Calu3 (cell line): Measurements from ENCODE around the gene SCRN3. TPM values are rescaled to one million over a fixed set of nuclear protein-coding genes. Genes with fewer than 3 reads are reported as not detected.

ENCODE experiments used
- BruUV-seq: library from RNA; stranded (reverse); fragments of 400-500 nt; replicated peaks from 2 replicates; lab custom pipeline; 2021; lab: Mats Ljungman, UMichigan
- CTCF ChIA-PET: fragments of 300-600 bp; sonication (Branson Sonifier 250); formaldehyde crosslinking; loops from one replicate; lab custom pipeline; 2022; ENCODE audit warnings: antibody characterized with exemption; lab: Charles Lee
- DNase-seq: peaks from one replicate; pipeline ENCODE4 v3.0.0; 2022
- H3K27ac Mint-ChIP-seq: one replicate; pipeline ENCODE4 v1.8.0; 2022; ENCODE audit warnings: mixed read lengths; ENCODE audit not compliant: unreplicated experiment
- H3K27me3 Mint-ChIP-seq: one replicate; pipeline ENCODE4 v1.8.0; 2022; ENCODE audit warnings: mixed read lengths; ENCODE audit not compliant: unreplicated experiment
- H3K36me3 Mint-ChIP-seq: one replicate; pipeline ENCODE4 v1.8.0; 2022; ENCODE audit warnings: mild to moderate bottlenecking, moderate library complexity, mixed read lengths; ENCODE audit not compliant: insufficient read depth, unreplicated experiment
- H3K4me1 Mint-ChIP-seq: one replicate; pipeline ENCODE4 v1.8.0; 2022; ENCODE audit warnings: mild to moderate bottlenecking, low read depth, mixed read lengths; ENCODE audit not compliant: unreplicated experiment
- H3K4me3 Mint-ChIP-seq: one replicate; pipeline ENCODE4 v1.8.0; 2022; ENCODE audit warnings: mild to moderate bottlenecking, low read depth, moderate library complexity, mixed read lengths; ENCODE audit not compliant: unreplicated experiment
- H3K9me3 Mint-ChIP-seq: one replicate; pipeline ENCODE4 v1.8.0; 2022; ENCODE audit warnings: low read depth, mixed read lengths; ENCODE audit not compliant: unreplicated experiment
- CTCF ChIP-seq: fragments of 200-600 bp; IDR thresholded peaks from one replicate; pipeline ENCODE4 v1.8.0; 2022; ENCODE audit warnings: antibody characterized with exemption; ENCODE audit not compliant: unreplicated experiment
- intact Hi-C: fragments of 100-400 bp; cut with micrococcal nuclease; formaldehyde crosslinking; loops from one replicate; pipeline ENCODE4 v1.10.0; 2022; ENCODE audit not compliant: unreplicated experiment
- total RNA-seq: library from RNA; stranded (reverse); gene quantifications from 2 replicates; pipeline ENCODE4 v1.2.3, GENCODE V29; 2022

Gene SCRN3
- total RNA-seq, 1 experiment from 2014 or later = 31.5 TPM

DNA sequence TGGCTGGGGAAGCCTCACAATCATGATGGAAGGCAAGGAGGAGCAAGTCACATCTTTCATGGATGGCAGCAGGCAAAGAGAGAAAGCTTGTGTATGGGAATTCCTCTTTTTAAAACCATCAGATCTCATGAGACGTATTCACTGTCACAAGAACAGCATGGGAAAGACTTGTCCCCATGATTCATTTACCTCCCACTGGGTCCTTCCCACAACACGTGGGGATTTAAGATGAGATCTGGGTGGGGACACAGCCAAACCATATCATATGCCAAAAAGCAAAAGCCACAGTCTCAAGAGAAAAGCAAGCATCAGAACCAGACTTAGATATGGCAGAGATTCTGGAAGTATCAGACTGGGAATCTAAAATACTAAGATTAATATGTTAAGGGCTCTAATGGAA is 30.0 kb upstream of the SCRN3 start:
- Mint-ChIP-seq H3K4me1 (no peaks in the 10 kb centered on the region), H3K27ac (no peak overlapping the region), H3K4me3 (no peak overlapping the region), H3K36me3 (no peaks in the 10 kb centered on the region), H3K9me3 (peaks cover 7% of the 10 kb centered on the region), H3K27me3 (no peaks in the 10 kb centered on the region)
- CTCF ChIA-PET = no interaction called here
- BruUV-seq = no TSS peak
- intact Hi-C loops = no loop called here
- TF ChIP-seq CTCF = no peak
- DNase-seq = no peak

DNA sequence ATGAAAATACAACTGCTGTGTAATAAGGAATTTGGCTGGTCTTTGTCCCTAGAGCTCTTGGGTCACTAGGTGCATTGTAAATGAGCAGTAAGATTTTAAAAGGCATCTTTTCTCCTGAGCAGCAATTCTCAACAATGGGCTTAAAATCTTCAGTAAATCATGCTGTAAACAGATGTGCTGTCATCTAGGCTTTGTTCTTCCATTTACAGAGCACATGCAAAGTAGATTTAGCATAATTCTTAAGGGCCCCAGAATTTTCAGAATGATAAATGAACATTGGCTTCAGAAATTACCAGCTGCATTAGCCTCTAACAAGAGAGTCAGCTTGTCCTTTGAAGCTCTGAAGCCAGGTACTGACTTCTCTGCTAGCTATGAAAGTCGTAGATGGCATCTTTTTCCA is 26.8 kb upstream of the SCRN3 start:
- DNase-seq = no peak
- no TSS peak for BruUV-seq
- H3K27me3 Mint-ChIP-seq = no peaks in the 10 kb centered on the region
- H3K4me1 Mint-ChIP-seq = no peaks in the 10 kb centered on the region
- peaks cover 7% of the 10 kb centered on the region for H3K9me3 Mint-ChIP-seq
- intact Hi-C loops = no loop called here
- CTCF ChIA-PET = no interaction called here
- no peak overlapping the region for H3K27ac Mint-ChIP-seq
- no peak for TF ChIP-seq CTCF
- no peak overlapping the region for H3K4me3 Mint-ChIP-seq
- peaks cover 3% of the 10 kb centered on the region for H3K36me3 Mint-ChIP-seq

- no peaks in the 10 kb centered on the region for H3K4me1 Mint-ChIP-seq
- BruUV-seq = no TSS peak
- no peaks in the 10 kb centered on the region for H3K9me3 Mint-ChIP-seq
- H3K27me3 Mint-ChIP-seq = no peaks in the 10 kb centered on the region
- DNase-seq = no peak
- no peak for TF ChIP-seq CTCF
- H3K4me3 Mint-ChIP-seq = no peak overlapping the region
- CTCF ChIA-PET = interaction anchor here (0.7 kb wide), 1 partner anchor 101 kb away, joined by 4 read pairs; no protein-coding TSS in a partner anchor
- peaks cover 19% of the 10 kb centered on the region for H3K36me3 Mint-ChIP-seq
- no peak overlapping the region for H3K27ac Mint-ChIP-seq
- intact Hi-C loops = no loop called here
Observed at GRCh38 chr2:174376967-174377366, 18.6 kb upstream of the SCRN3 start.

GRCh38 chr2:174383796-174384195 is 11.7 kb upstream of the SCRN3 start:
- peaks cover 13% of the 10 kb centered on the region for H3K36me3 Mint-ChIP-seq
- no peaks in the 10 kb centered on the region for H3K27me3 Mint-ChIP-seq
- CTCF ChIA-PET = interaction anchor here (0.7 kb wide), 1 partner anchor 317 kb away, joined by 3 read pairs; no protein-coding TSS in a partner anchor
- no peak for DNase-seq
- intact Hi-C loops = no loop called here
- BruUV-seq = no TSS peak
- no peak overlapping the region for H3K27ac Mint-ChIP-seq
- H3K9me3 Mint-ChIP-seq = no peaks in the 10 kb centered on the region
- no peak for TF ChIP-seq CTCF
- no peaks in the 10 kb centered on the region for H3K4me1 Mint-ChIP-seq
- H3K4me3 Mint-ChIP-seq = no peak overlapping the region
